HepG2 (cell line): ENCODE data around the gene CALY. TPM values are rescaled to one million over a fixed set of nuclear protein-coding genes. Genes with fewer than 3 reads are reported as not detected.
A peak's percentile ranks its signal among the peaks of the same experiment; 100 is the strongest.

Experiments used
- ARID4A ChIP-seq: sonication (generic); formaldehyde crosslinking; IDR thresholded peaks from 2 replicates; pipeline ENCODE4 v1.5.0; 2020; ENCODE audit warnings: mild to moderate bottlenecking, missing genetic modification reagents, borderline replicate concordance
- FOXA1 ChIP-seq, 2 experiments: fragments of 450-650 bp in 1 of 2; sonication (generic) in 1 of 2; formaldehyde crosslinking in 1 of 2; IDR thresholded peaks; 2 replicates each; pipeline versions ENCODE4 v1.4.0 to v1.6.1; 2016 to 2020; ENCODE audit warnings: missing genetic modification reagents in 1 of 2
- MEIS1 ChIP-seq: sonication (generic); formaldehyde crosslinking; IDR thresholded peaks from 2 replicates; pipeline ENCODE4 v1.9.0; 2021; ENCODE audit warnings: mild to moderate bottlenecking, missing genetic modification reagents, moderate library complexity, borderline replicate concordance
- PAXIP1 ChIP-seq: sonication (generic); formaldehyde crosslinking; conservative IDR thresholded peaks from 2 replicates; pipeline ENCODE4 v1.4.0; 2020; ENCODE audit warnings: mild to moderate bottlenecking, missing genetic modification reagents, moderate library complexity
- POLR2G ChIP-seq: fragments of 200-400 bp; formaldehyde crosslinking; IDR thresholded peaks from 2 replicates; pipeline ENCODE4 v1.6.1; 2018; ENCODE audit warnings: mild to moderate bottlenecking, low read depth, low read length, moderate library complexity
- ZBTB7B ChIP-seq: sonication (generic); formaldehyde crosslinking; IDR thresholded peaks from 2 replicates; pipeline ENCODE4 v1.4.0; 2020; ENCODE audit warnings: missing genetic modification reagents
- ZNF235 ChIP-seq: sonication (generic); formaldehyde crosslinking; IDR thresholded peaks from 2 replicates; pipeline ENCODE4 v1.8.1; 2023; ENCODE audit warnings: mild to moderate bottlenecking, missing genetic modification reagents, borderline replicate concordance
- ZNF333 ChIP-seq: sonication (generic); formaldehyde crosslinking; IDR thresholded peaks from 2 replicates; pipeline ENCODE4 v1.4.0; 2020; ENCODE audit warnings: mild to moderate bottlenecking, missing genetic modification reagents, borderline replicate concordance
- ZNF362 ChIP-seq: sonication (generic); formaldehyde crosslinking; IDR thresholded peaks from 2 replicates; pipeline ENCODE4 v1.4.0; 2020; ENCODE audit warnings: missing genetic modification reagents, mild to moderate bottlenecking, borderline replicate concordance
- ZNF687 ChIP-seq: sonication (generic); formaldehyde crosslinking; IDR thresholded peaks from 2 replicates; pipeline ENCODE4 v1.5.1; 2020; ENCODE audit warnings: mild to moderate bottlenecking, missing genetic modification reagents, moderate library complexity
- ZNF724P ChIP-seq: sonication (generic); formaldehyde crosslinking; IDR thresholded peaks from 2 replicates; pipeline ENCODE4 v1.8.0; 2022; ENCODE audit warnings: missing genetic modification reagents, borderline replicate concordance
- ZNF841 ChIP-seq: sonication (generic); formaldehyde crosslinking; IDR thresholded peaks from 2 replicates; pipeline ENCODE4 v1.8.1; 2023; ENCODE audit warnings: missing genetic modification reagents, borderline replicate concordance
- polyA plus RNA-seq, 8 experiments: library from polyadenylated mRNA; depleted of rRNA in 3 of 8; stranded (reverse) in 7 of 8; unstranded in 1 of 8; fragments of >200 nt; fragmentation: Illumina TruSeq in 4 of 8; extraction: Trizol in 4 of 8; gene quantifications; 2 replicates each; pipeline versions ENCODE4 v1.2.1 to v1.2.3, GENCODE V29; 2011 to 2016; ENCODE audit warnings: low read depth in 4 of 8, missing spikeins in 1 of 8, mixed read lengths in 1 of 8; ENCODE audit not compliant: insufficient read depth in 1 of 8
- total RNA-seq, 5 experiments: library from RNA; depleted of rRNA; stranded (reverse); fragments of >200 nt; fragmentation: Illumina TruSeq; extraction: Trizol; gene quantifications; 2 replicates each; pipeline ENCODE4 v1.2.3, GENCODE V29; 2016; ENCODE audit warnings: low read depth in 1 of 5

The CALY gene
- total and polyA plus RNA-seq, 2 of the 13 experiments (the other 11 are each of a cell fraction or from before 2014, with no cell fraction given): 0.08 TPM; not detected in 1

- peak; percentile 62 for TF ChIP-seq ZNF687
- 0 out of 2 replicates have a peak, but pooled peaks have one; percentile 30 for TF ChIP-seq POLR2G
- no peak for TF ChIP-seq ZNF362 (CRISPR knock-in tag)
- 0 out of 2 replicates have a peak, but pooled peaks have one; percentile 20 for TF ChIP-seq PAXIP1 (CRISPR knock-in tag)
- no peak for TF ChIP-seq ZNF841 (CRISPR knock-in tag)
- no peak for TF ChIP-seq ZBTB7B (CRISPR knock-in tag)
- 0 out of 2 replicates have a peak, but pooled peaks have one; percentile 30 for TF ChIP-seq ZNF724P (CRISPR knock-in tag)
- TF ChIP-seq ZNF333: 0 out of 2 replicates have a peak, but pooled peaks have one; percentile 43
- peak; percentile 86; the same call in 1 of the 2 replicates for TF ChIP-seq MEIS1 (CRISPR knock-in tag)
- TF ChIP-seq FOXA1 (IDR thresholded peaks at IDR 0.05): no peak
- TF ChIP-seq FOXA1 (CRISPR knock-in tag; IDR thresholded peaks at IDR 0.05): peak; percentile 86
- TF ChIP-seq ARID4A (CRISPR knock-in tag): peak; percentile 20; the same call in 1 of the 2 replicates
- TF ChIP-seq ZNF235: no peak
Measured at GRCh38 chr10:133278577-133279265, 58.0 kb downstream of the CALY start (continued).
